Tibial nerve (tissue), 3 donors: ENCODE measurements around the gene AUTS2.

Experiments used
- CTCF ChIP-seq, 5 experiments: fragments of 200-600 bp in 3 of 5; fragments of 450-650 bp in 2 of 5; sonication (generic) in 3 of 5; IDR thresholded peaks; one replicate each; pipeline ENCODE4 v1.5.1; 2016 to 2019; ENCODE audit warnings: antibody characterized with exemption in 5 of 5, mild to moderate bottlenecking in 3 of 5, moderate library complexity in 2 of 5
- POLR2A ChIP-seq, 2 donors: fragments of 450-650 bp; IDR thresholded peaks; one replicate each; pipeline ENCODE4 v1.6.1; 2017; ENCODE audit warnings: antibody characterized with exemption in 2 of 2, mild to moderate bottlenecking in 2 of 2, moderate library complexity in 2 of 2

GRCh38 chr7:70504254-70504653 is 906.0 kb downstream of the AUTS2 start:
- TF ChIP-seq CTCF (IDR thresholded peaks at IDR 0.05) (no peak), POLR2A (IDR thresholded peaks at IDR 0.05) (no peak)
